ENCODE results near the gene TP63.

TP63 gene

GRCh38 chr3:189780546-189781270 is 149.5 kb downstream of the TP63 start:
- no peak for TF ChIP-seq CTCF (IDR thresholded peaks at IDR 0.05; ENCODE audit: extremely low read depth, insufficient read depth, missing control alignments)
- in situ Hi-C loops (cut with MboI; ENCODE audit: low pct_unique_long_range_greater_than_20kb, low sequenced_read_pairs, unreplicated experiment): no loop called here
- DNase-seq (ENCODE audit: low spot score): no peak

GRCh38 chr3:189781415-189781814 is 150.2 kb downstream of the TP63 start:
- no peak for TF ChIP-seq CTCF (IDR thresholded peaks at IDR 0.05; ENCODE audit: extremely low read depth, insufficient read depth, missing control alignments)
- no peak for DNase-seq (ENCODE audit: low spot score)

GRCh38 chr3:189786479-189787064 is 155.4 kb downstream of the TP63 start:
- in situ Hi-C loops (cut with MboI; ENCODE audit: low pct_unique_long_range_greater_than_20kb, low sequenced_read_pairs, unreplicated experiment): no loop called here
- TF ChIP-seq CTCF (IDR thresholded peaks at IDR 0.05; ENCODE audit: extremely low read depth, insufficient read depth, missing control alignments): no peak
- no peak for DNase-seq (ENCODE audit: low spot score)

More at GRCh38 chr3:189781415-189781814, 150.2 kb downstream of the TP63 start:
- in situ Hi-C loops (cut with MboI; ENCODE audit: low pct_unique_long_range_greater_than_20kb, low sequenced_read_pairs, unreplicated experiment): no loop called here

GRCh38 chr3:189787191-189787590 is 156.0 kb downstream of the TP63 start:
- in situ Hi-C loops (cut with MboI; ENCODE audit: low pct_unique_long_range_greater_than_20kb, low sequenced_read_pairs, unreplicated experiment): no loop called here
- TF ChIP-seq CTCF (IDR thresholded peaks at IDR 0.05; ENCODE audit: extremely low read depth, insufficient read depth, missing control alignments): no peak
- DNase-seq (ENCODE audit: low spot score): no peak

- DNase-seq (ENCODE audit: low spot score): no peak
- in situ Hi-C loops (cut with MboI; ENCODE audit: low pct_unique_long_range_greater_than_20kb, low sequenced_read_pairs, unreplicated experiment): no loop called here
- TF ChIP-seq CTCF (IDR thresholded peaks at IDR 0.05; ENCODE audit: extremely low read depth, insufficient read depth, missing control alignments): no peak
These were observed 156.4 kb downstream of the TP63 start for GRCh38 chr3:189787632-189788031.

- TF ChIP-seq CTCF (IDR thresholded peaks at IDR 0.05; ENCODE audit: extremely low read depth, insufficient read depth, missing control alignments): no peak
- in situ Hi-C loops (cut with MboI; ENCODE audit: low pct_unique_long_range_greater_than_20kb, low sequenced_read_pairs, unreplicated experiment): no loop called here
- no peak for DNase-seq (ENCODE audit: low spot score)
These were observed 158.2 kb downstream of the TP63 start for GRCh38 chr3:189789432-189789831.
